IMR-90 (cell line): ENCODE results near the gene EYS. TPM values are rescaled to one million over a fixed set of nuclear protein-coding genes. Genes with fewer than 3 reads are reported as not detected.

ENCODE experiments used
- ATAC-seq: fragments of 200-7000 bp; cut with Tn5 transposase; 2 replicates; pipeline ENCODE4 v1.9.1; 2020; ENCODE audit warnings: low read depth, mild to moderate bottlenecking, moderate library complexity
- BruUV-seq: library from RNA; stranded (reverse); fragments of 400-500 nt; replicated peaks from 2 replicates; lab custom pipeline; 2021; lab: Mats Ljungman, UMichigan
- CTCF ChIA-PET: fragments of 300-600 bp; formaldehyde crosslinking; extraction: SDS; loops from one replicate; lab custom pipeline; 2021; ENCODE audit warnings: antibody characterized with exemption; lab: Yijun Ruan, JAX
- POLR2A ChIA-PET: fragments of 300-600 bp; sonication (Branson Sonifier 250); formaldehyde crosslinking; loops from one replicate; lab custom pipeline; 2022; ENCODE audit warnings: antibody characterized with exemption; ENCODE audit not compliant: unreplicated experiment; lab: Charles Lee
- DNase-seq: peaks from one replicate; pipeline ENCODE4 v3.0.0; 2013
- H2AFZ ChIP-seq: replicated peaks from 2 replicates; pipeline ENCODE3; 2013; ENCODE audit warnings: low read length, mild to moderate bottlenecking; ENCODE audit not compliant: poor library complexity
- H2AK5ac ChIP-seq: 2 replicates; pipeline ENCODE4 v1.6.1; 2013; ENCODE audit warnings: low read depth, low read length, inconsistent platforms
- H2AK9ac ChIP-seq: replicated peaks from 2 replicates; pipeline ENCODE3; 2013; ENCODE audit warnings: mild to moderate bottlenecking, low read depth, low read length, moderate library complexity; ENCODE audit not compliant: poor library complexity
- H2BK120ac ChIP-seq: 2 replicates; pipeline ENCODE4 v1.6.1; 2013; ENCODE audit warnings: low read depth, low read length, inconsistent platforms
- H2BK15ac ChIP-seq: 3 replicates; pipeline ENCODE4 v1.6.1; 2013; ENCODE audit warnings: low read depth, low read length, inconsistent platforms
- H2BK20ac ChIP-seq: 2 replicates; pipeline ENCODE4 v1.6.1; 2013; ENCODE audit warnings: low read depth, mild to moderate bottlenecking, inconsistent platforms, low read length, moderate library complexity
- H2BK5ac ChIP-seq: 2 replicates; pipeline ENCODE4 v1.6.1; 2013; ENCODE audit warnings: mild to moderate bottlenecking, low read depth, low read length, inconsistent platforms; ENCODE audit not compliant: poor library complexity, severe bottlenecking
- H3K14ac ChIP-seq: replicated peaks from 2 replicates; pipeline ENCODE4 v1.6.1; 2013; ENCODE audit warnings: low read depth, low read length, inconsistent platforms
- H3K18ac ChIP-seq: 2 replicates; pipeline ENCODE4 v1.6.1; 2013; ENCODE audit warnings: low read depth, low read length, control low read depth
- H3K23ac ChIP-seq: 2 replicates; pipeline ENCODE4 v1.6.1; 2013; ENCODE audit warnings: low read depth, low read length, inconsistent platforms
- H3K27ac ChIP-seq: 2 replicates; pipeline ENCODE4 v1.5.1; 2013; ENCODE audit warnings: mild to moderate bottlenecking, control low read depth, low read length; ENCODE audit not compliant: insufficient read depth
- H3K27me3 ChIP-seq: 2 replicates; pipeline ENCODE4 v1.6.1; 2013; ENCODE audit warnings: low read length; ENCODE audit not compliant: control insufficient read depth, insufficient read depth
- H3K36me3 ChIP-seq: 2 replicates; pipeline ENCODE4 v1.6.1; 2013; ENCODE audit warnings: low read length, mixed read lengths; ENCODE audit not compliant: control insufficient read depth, insufficient read depth
- H3K4ac ChIP-seq: 2 replicates; pipeline ENCODE4 v1.6.1; 2013; ENCODE audit warnings: low read depth, low read length, inconsistent platforms
- H3K4me1 ChIP-seq: 2 replicates; pipeline ENCODE4 v1.6.1; 2013; ENCODE audit warnings: low read length, mixed read lengths; ENCODE audit not compliant: control insufficient read depth, insufficient read depth
- H3K4me2 ChIP-seq: 2 replicates; pipeline ENCODE4 v1.6.1; 2013; ENCODE audit warnings: low read depth, mild to moderate bottlenecking, control low read depth, low read length, moderate library complexity
- H3K4me3 ChIP-seq: 2 replicates; pipeline ENCODE4 v1.5.1; 2013; ENCODE audit warnings: low read depth, mild to moderate bottlenecking, control low read depth, low read length, moderate library complexity; ENCODE audit not compliant: insufficient read depth
- H3K56ac ChIP-seq: 2 replicates; pipeline ENCODE4 v1.6.1; 2013; ENCODE audit warnings: low read length, inconsistent platforms; ENCODE audit not compliant: insufficient read depth; ENCODE audit errors: extremely low read depth
- H3K79me1 ChIP-seq, 2 experiments: 2 replicates each; pipeline ENCODE4 v1.6.1; 2013; ENCODE audit warnings: low read length in 2 of 2, inconsistent platforms in 1 of 2, low read depth in 1 of 2
- H3K9ac ChIP-seq: 2 replicates; pipeline ENCODE4 v1.6.1; 2013; ENCODE audit warnings: low read depth, low read length, control low read depth
- H3K9me1 ChIP-seq: 2 replicates; pipeline ENCODE4 v1.6.1; 2013; ENCODE audit warnings: low read length, inconsistent platforms; ENCODE audit not compliant: insufficient read depth
- H3K9me3 ChIP-seq: 2 replicates; pipeline ENCODE4 v1.6.1; 2013; ENCODE audit warnings: low read length; ENCODE audit not compliant: control insufficient read depth, insufficient read depth
- H4K20me1 ChIP-seq: 2 replicates; pipeline ENCODE4 v1.6.1; 2013; ENCODE audit warnings: low read length, inconsistent platforms; ENCODE audit not compliant: insufficient read depth
- H4K5ac ChIP-seq: 2 replicates; pipeline ENCODE4 v1.6.1; 2013; ENCODE audit warnings: mild to moderate bottlenecking, low read depth, low read length, control low read depth
- H4K8ac ChIP-seq, 2 experiments: 2 replicates each; pipeline ENCODE4 v1.6.1; 2013; ENCODE audit warnings: low read depth in 2 of 2, low read length in 2 of 2, control low read depth in 1 of 2, inconsistent platforms in 1 of 2
- H4K91ac ChIP-seq: 2 replicates; pipeline ENCODE4 v1.6.1; 2013; ENCODE audit warnings: low read depth, low read length, inconsistent platforms; ENCODE audit not compliant: insufficient read depth
- BHLHE40 ChIP-seq: fragments of 150-350 bp; IDR thresholded peaks from 2 replicates; pipeline ENCODE4 v1.6.1; 2016; ENCODE audit warnings: mild to moderate bottlenecking, low read depth, low read length
- CEBPB ChIP-seq: IDR thresholded peaks from 2 replicates; pipeline ENCODE4 v1.6.1; 2012; ENCODE audit warnings: low read depth, low read length, improper control_type of control experiment
- CHD1 ChIP-seq: IDR thresholded peaks from 2 replicates; pipeline ENCODE4 v1.6.1; 2012; ENCODE audit warnings: low read depth, low read length, improper control_type of control experiment
- FOS ChIP-seq: fragments of 150-350 bp; IDR thresholded peaks from 2 replicates; pipeline ENCODE4 v1.6.1; 2016; ENCODE audit warnings: low read depth, low read length
- MAFK ChIP-seq: IDR thresholded peaks from 2 replicates; pipeline ENCODE4 v1.6.1; 2012; ENCODE audit warnings: low read depth, low read length, improper control_type of control experiment
- MAZ ChIP-seq: IDR thresholded peaks from 2 replicates; pipeline ENCODE4 v1.6.1; 2012; ENCODE audit warnings: low read depth, mild to moderate bottlenecking, low read length, improper control_type of control experiment, moderate library complexity, borderline replicate concordance
- MXI1 ChIP-seq: IDR thresholded peaks from 2 replicates; pipeline ENCODE4 v1.6.1; 2012; ENCODE audit warnings: low read depth, mild to moderate bottlenecking, low read length, moderate library complexity, borderline replicate concordance
- NFE2L2 ChIP-seq: fragments of 150-350 bp; IDR thresholded peaks from 2 replicates; pipeline ENCODE4 v1.6.1; 2016; ENCODE audit warnings: low read depth, mild to moderate bottlenecking, low read length
- POLR2A ChIP-seq: IDR thresholded peaks from 2 replicates; pipeline ENCODE4 v1.6.1; 2012; ENCODE audit warnings: mild to moderate bottlenecking, low read depth, low read length
- RAD21 ChIP-seq: IDR thresholded peaks from 2 replicates; pipeline ENCODE4 v1.6.1; 2012; ENCODE audit warnings: low read length, improper control_type of control experiment
- RCOR1 ChIP-seq: IDR thresholded peaks from 2 replicates; pipeline ENCODE4 v1.6.1; 2012; ENCODE audit warnings: mild to moderate bottlenecking, low read length, improper control_type of control experiment; ENCODE audit not compliant: insufficient replicate concordance
- RFX5 ChIP-seq: IDR thresholded peaks from 2 replicates; pipeline ENCODE4 v1.8.0; 2012; ENCODE audit warnings: low read depth, mild to moderate bottlenecking, low read length, moderate library complexity
- SMC3 ChIP-seq: fragments of 150-350 bp; IDR thresholded peaks from 2 replicates; pipeline ENCODE4 v1.6.1; 2016; ENCODE audit warnings: low read depth, mild to moderate bottlenecking, antibody characterized with exemption, low read length, moderate library complexity
- WGBS, 2 experiments: methylation state at CpG; one replicate each; pipeline versions ENCODE4 v1.1.5 to v1.1.7; 2013; ENCODE audit warnings: missing lambda C conversion rate in 2 of 2; ENCODE audit not compliant: insufficient read length in 1 of 2; ENCODE audit errors: extremely low coverage in 2 of 2; 5-methylcytosine and 5-hydroxymethylcytosine counted together
- dilution Hi-C: fragments of 300-500 bp; cut with HindIII; formaldehyde crosslinking; loops from one replicate; pipeline ENCODE4 v1.14.3; 2018; ENCODE audit warnings: low sequenced_read_pairs; ENCODE audit not compliant: unreplicated experiment
- in situ Hi-C: fragments of 300-500 bp; cut with MboI; formaldehyde crosslinking; loops from 3 replicates; pipeline ENCODE4 v1.14.3; 2019; ENCODE audit warnings: low sequenced_read_pairs, inconsistent platforms, mixed read lengths
- intact Hi-C: fragments of 100-400 bp; cut with micrococcal nuclease; formaldehyde crosslinking; loops from 2 replicates; pipeline ENCODE4 v1.10.0; 2022
- polyA plus RNA-seq, 3 experiments: library from polyadenylated mRNA; depleted of rRNA; stranded (reverse); fragments of >200 nt; gene quantifications; 2 replicates each; pipeline ENCODE4 v1.2.3, GENCODE V29; 2012; ENCODE audit warnings: low replicate concordance in 1 of 3
- total RNA-seq: library from RNA; depleted of rRNA; stranded (reverse); fragments of >200 nt; gene quantifications from 2 replicates; pipeline ENCODE4 v1.2.3, GENCODE V29; 2012
- TF ChIP-seq, protein P1 (sequence below): conservative IDR thresholded peaks from 2 replicates; pipeline ENCODE4 v1.5.1; 2012; ENCODE audit warnings: mild to moderate bottlenecking, low read depth, low read length, improper control_type of control experiment
- TF ChIP-seq, protein P2 (sequence below): fragments of 150-350 bp; IDR thresholded peaks from 2 replicates; pipeline ENCODE4 v1.6.1; 2016; ENCODE audit warnings: low read depth, mild to moderate bottlenecking, low read length, moderate library complexity, borderline replicate concordance
- TF ChIP-seq, protein P3 (sequence below): fragments of 150-350 bp; IDR thresholded peaks from 2 replicates; pipeline ENCODE4 v1.6.1; 2017; ENCODE audit warnings: mild to moderate bottlenecking, antibody characterized with exemption, low read length, low read depth

The EYS gene
- total and polyA plus RNA-seq, 2 of the 4 experiments (the other 2 are of a cell fraction), result under 0.01 TPM; not detected in 1

DNA sequence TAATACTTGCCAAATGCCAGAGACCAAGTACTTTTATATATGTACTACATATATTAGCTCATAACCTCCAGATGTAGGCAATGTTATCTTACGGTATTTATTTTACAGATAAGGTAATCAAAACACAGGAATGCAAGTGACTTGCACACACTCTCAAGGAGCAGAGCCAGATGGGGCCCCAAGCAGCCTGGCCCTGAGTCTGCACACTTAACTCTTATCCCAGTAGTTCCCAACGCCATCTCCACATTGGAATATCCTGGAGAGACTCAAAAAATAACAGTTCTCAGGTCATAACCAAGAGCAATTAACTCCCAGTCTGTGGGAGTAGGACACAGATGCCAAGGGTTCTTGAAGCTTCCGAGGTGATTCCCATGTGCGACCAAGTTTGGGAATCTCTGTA, 1672.7 kb downstream of the EYS start:
- H4K91ac ChIP-seq, result peak overlapping the region; percentile 2; the same call in 1 of the 2 replicates
- DNase-seq (peak; percentile 17), ATAC-seq (peak; percentile 11; the same call in 1 of the 2 replicates)
- H3K9ac ChIP-seq, result no peak overlapping the region
- peaks cover 1% of the 10 kb centered on the region; the same call in 1 of the 2 replicates for H3K4me1 ChIP-seq
- CTCF ChIA-PET, result interaction anchor here (0.6 kb wide), 1 partner anchor 256 kb away, joined by 3 read pairs; no protein-coding TSS in a partner anchor
- in situ Hi-C loops (no loop called here), intact Hi-C loops (no loop called here), dilution Hi-C loops (no loop called here)
- H4K20me1 ChIP-seq, result no peaks in the 10 kb centered on the region
- no peaks in the 10 kb centered on the region; the same call in 1 of the 2 replicates for H3K9me3 ChIP-seq
- H2BK5ac ChIP-seq, result no peak overlapping the region
- no peak overlapping the region for H4K5ac ChIP-seq
- peak overlapping the region; percentile 66 for H2AFZ ChIP-seq
- H2BK120ac ChIP-seq, result peak overlapping the region; percentile 32; the same call in 1 of the 2 replicates
- H2AK5ac ChIP-seq, result no peak overlapping the region
- peak overlapping the region in 1 of 2 experiments; percentile 47; a peak in 1 of 4 replicates for H4K8ac ChIP-seq
- H2AK9ac ChIP-seq, result peak overlapping the region; percentile 50
- POLR2A ChIA-PET, result no interaction called here
- no peak overlapping the region for H3K4me3 ChIP-seq
- TF ChIP-seq MAFK, result no peak
- TF ChIP-seq CEBPB, result no peak
- no peak for TF ChIP-seq RCOR1
- TF ChIP-seq NFE2L2, result no peak
- TF ChIP-seq POLR2A, result no peak
- no peak for TF ChIP-seq MAZ
- TF ChIP-seq SMC3, result no peak
- TF ChIP-seq MXI1, result no peak
- no peak for TF ChIP-seq FOS
- TF ChIP-seq, protein P1, sequence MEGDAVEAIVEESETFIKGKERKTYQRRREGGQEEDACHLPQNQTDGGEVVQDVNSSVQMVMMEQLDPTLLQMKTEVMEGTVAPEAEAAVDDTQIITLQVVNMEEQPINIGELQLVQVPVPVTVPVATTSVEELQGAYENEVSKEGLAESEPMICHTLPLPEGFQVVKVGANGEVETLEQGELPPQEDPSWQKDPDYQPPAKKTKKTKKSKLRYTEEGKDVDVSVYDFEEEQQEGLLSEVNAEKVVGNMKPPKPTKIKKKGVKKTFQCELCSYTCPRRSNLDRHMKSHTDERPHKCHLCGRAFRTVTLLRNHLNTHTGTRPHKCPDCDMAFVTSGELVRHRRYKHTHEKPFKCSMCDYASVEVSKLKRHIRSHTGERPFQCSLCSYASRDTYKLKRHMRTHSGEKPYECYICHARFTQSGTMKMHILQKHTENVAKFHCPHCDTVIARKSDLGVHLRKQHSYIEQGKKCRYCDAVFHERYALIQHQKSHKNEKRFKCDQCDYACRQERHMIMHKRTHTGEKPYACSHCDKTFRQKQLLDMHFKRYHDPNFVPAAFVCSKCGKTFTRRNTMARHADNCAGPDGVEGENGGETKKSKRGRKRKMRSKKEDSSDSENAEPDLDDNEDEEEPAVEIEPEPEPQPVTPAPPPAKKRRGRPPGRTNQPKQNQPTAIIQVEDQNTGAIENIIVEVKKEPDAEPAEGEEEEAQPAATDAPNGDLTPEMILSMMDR, result no peak
- TF ChIP-seq, protein P2, sequence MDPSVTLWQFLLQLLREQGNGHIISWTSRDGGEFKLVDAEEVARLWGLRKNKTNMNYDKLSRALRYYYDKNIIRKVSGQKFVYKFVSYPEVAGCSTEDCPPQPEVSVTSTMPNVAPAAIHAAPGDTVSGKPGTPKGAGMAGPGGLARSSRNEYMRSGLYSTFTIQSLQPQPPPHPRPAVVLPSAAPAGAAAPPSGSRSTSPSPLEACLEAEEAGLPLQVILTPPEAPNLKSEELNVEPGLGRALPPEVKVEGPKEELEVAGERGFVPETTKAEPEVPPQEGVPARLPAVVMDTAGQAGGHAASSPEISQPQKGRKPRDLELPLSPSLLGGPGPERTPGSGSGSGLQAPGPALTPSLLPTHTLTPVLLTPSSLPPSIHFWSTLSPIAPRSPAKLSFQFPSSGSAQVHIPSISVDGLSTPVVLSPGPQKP, result no peak
- TF ChIP-seq RFX5, result no peak
- TF ChIP-seq, protein P3, sequence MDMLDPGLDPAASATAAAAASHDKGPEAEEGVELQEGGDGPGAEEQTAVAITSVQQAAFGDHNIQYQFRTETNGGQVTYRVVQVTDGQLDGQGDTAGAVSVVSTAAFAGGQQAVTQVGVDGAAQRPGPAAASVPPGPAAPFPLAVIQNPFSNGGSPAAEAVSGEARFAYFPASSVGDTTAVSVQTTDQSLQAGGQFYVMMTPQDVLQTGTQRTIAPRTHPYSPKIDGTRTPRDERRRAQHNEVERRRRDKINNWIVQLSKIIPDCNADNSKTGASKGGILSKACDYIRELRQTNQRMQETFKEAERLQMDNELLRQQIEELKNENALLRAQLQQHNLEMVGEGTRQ, result no peak
- no peak for TF ChIP-seq RAD21
- TF ChIP-seq CHD1, result no peak
- TF ChIP-seq BHLHE40, result no peak
- 0 out of 2 replicates have a peak overlapping the region, but pooled peaks have one; percentile 45 for H3K14ac ChIP-seq
- H2BK15ac ChIP-seq, result no peak overlapping the region
- 0 out of 2 replicates have a peak, but pooled peaks cover 2% of the 10 kb centered on the region for H3K9me1 ChIP-seq
- no peaks in the 10 kb centered on the region for H3K36me3 ChIP-seq
- H2BK20ac ChIP-seq, result 0 out of 2 replicates have a peak overlapping the region, but pooled peaks have one; percentile 26
- WGBS, 2 experiments, result no CpG with 5 or more reads among the region's 4 CpGs
- BruUV-seq, result no TSS peak
- no peak overlapping the region for H3K56ac ChIP-seq
- no peak overlapping the region for H3K23ac ChIP-seq
- H3K27me3 ChIP-seq, result no peaks in the 10 kb centered on the region
- no peak overlapping the region for H3K4me2 ChIP-seq
- H3K18ac ChIP-seq, result no peak overlapping the region
- no peak overlapping the region for H3K27ac ChIP-seq
- H3K4ac ChIP-seq, result peak overlapping the region; percentile 47; the same call in 1 of the 2 replicates
- H3K79me1 ChIP-seq, result no peaks in the 10 kb centered on the region
